Measurements from ENCODE around the gene AUTS2. TPM values are rescaled to one million over a fixed set of nuclear protein-coding genes. Genes with fewer than 3 reads are reported as not detected.
A peak's percentile ranks its signal among the peaks of the same experiment; 100 is the strongest.

AUTS2 gene
- total RNA-seq, 1 donor from 2014 or later = 80.6 TPM

DNA sequence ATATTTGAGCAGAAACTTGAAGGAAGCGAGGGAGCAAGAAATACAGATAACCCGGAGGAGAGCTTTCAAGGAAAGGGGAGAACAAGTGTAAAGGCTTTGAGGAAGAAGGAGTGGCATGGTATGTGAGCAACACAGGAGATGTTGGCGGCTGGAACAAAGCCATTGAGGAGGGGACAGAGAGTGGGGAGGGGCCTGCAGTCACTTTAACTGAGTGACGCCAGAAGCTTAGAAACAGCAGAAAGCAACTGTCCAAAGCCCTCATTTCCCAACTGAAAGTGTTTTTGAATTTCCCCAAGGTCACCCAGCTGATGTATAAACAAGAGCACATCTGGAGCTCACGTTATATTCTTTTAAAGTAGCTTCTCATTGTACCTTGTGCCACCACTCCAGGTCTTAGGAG lies 19.1 kb downstream of the AUTS2 start:
- Mint-ChIP-seq H3K27ac (ENCODE audit: unreplicated experiment) (no peak overlapping the region), H3K36me3 (ENCODE audit: unreplicated experiment) (no peaks in the 10 kb centered on the region), H3K4me1 (ENCODE audit: unreplicated experiment) (peaks cover 31% of the 10 kb centered on the region), H3K27me3 (ENCODE audit: unreplicated experiment) (no peaks in the 10 kb centered on the region), H3K9me3 (ENCODE audit: unreplicated experiment) (no peaks in the 10 kb centered on the region), H3K4me3 (ENCODE audit: unreplicated experiment) (no peak overlapping the region)
- no peak for DNase-seq (ENCODE audit: extremely low spot score, unreplicated experiment)
- no peak for TF ChIP-seq CTCF (IDR thresholded peaks at IDR 0.05)

- Mint-ChIP-seq H3K4me3 (ENCODE audit: unreplicated experiment) (no peak overlapping the region), H3K4me1 (ENCODE audit: unreplicated experiment) (peaks cover 33% of the 10 kb centered on the region), H3K36me3 (ENCODE audit: unreplicated experiment) (no peaks in the 10 kb centered on the region), H3K27ac (ENCODE audit: unreplicated experiment) (no peak overlapping the region), H3K9me3 (ENCODE audit: unreplicated experiment) (no peaks in the 10 kb centered on the region), H3K27me3 (ENCODE audit: unreplicated experiment) (no peaks in the 10 kb centered on the region)
- DNase-seq (ENCODE audit: extremely low spot score, unreplicated experiment) = no peak
- TF ChIP-seq CTCF (IDR thresholded peaks at IDR 0.05) = no peak
These were observed 20.8 kb downstream of the AUTS2 start for GRCh38 chr7:69619054-69619453.

GRCh38 chr7:69619635-69620034 lies 21.4 kb downstream of the AUTS2 start:
- Mint-ChIP-seq H3K4me1 (ENCODE audit: unreplicated experiment) (peaks cover 33% of the 10 kb centered on the region), H3K27ac (ENCODE audit: unreplicated experiment) (peak overlapping the region; percentile 78), H3K36me3 (ENCODE audit: unreplicated experiment) (no peaks in the 10 kb centered on the region), H3K4me3 (ENCODE audit: unreplicated experiment) (no peak overlapping the region), H3K9me3 (ENCODE audit: unreplicated experiment) (no peaks in the 10 kb centered on the region), H3K27me3 (ENCODE audit: unreplicated experiment) (no peaks in the 10 kb centered on the region)
- no peak for TF ChIP-seq CTCF (IDR thresholded peaks at IDR 0.05)
- DNase-seq (ENCODE audit: extremely low spot score, unreplicated experiment) = no peak

DNA sequence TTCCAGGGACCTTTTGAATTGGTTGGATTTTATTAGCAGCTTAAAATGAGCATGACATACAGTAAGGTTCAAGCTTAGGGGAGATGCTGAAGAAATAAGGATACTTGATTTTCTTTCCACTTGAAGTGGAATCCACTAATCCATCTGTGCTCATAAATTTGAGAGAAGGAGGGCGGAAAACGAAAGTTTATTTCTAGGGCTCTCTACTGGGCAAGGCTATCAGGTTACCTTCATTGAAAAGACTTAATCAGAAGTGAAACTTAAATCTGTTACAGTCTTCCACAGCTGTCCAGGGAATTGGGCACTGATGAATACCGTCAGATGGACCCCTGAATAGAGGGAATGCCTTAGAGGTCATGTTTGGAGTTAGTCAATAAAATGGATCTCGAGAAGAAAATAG lies 21.8 kb downstream of the AUTS2 start:
- H3K9me3 Mint-ChIP-seq (ENCODE audit: unreplicated experiment) = no peaks in the 10 kb centered on the region
- no peak for DNase-seq (ENCODE audit: extremely low spot score, unreplicated experiment)
- no peaks in the 10 kb centered on the region for H3K27me3 Mint-ChIP-seq (ENCODE audit: unreplicated experiment)
- peak overlapping the region; percentile 78 for H3K27ac Mint-ChIP-seq (ENCODE audit: unreplicated experiment)
- no peaks in the 10 kb centered on the region for H3K36me3 Mint-ChIP-seq (ENCODE audit: unreplicated experiment)
- TF ChIP-seq CTCF (IDR thresholded peaks at IDR 0.05) = no peak
- H3K4me1 Mint-ChIP-seq (ENCODE audit: unreplicated experiment) = peaks cover 33% of the 10 kb centered on the region
- H3K4me3 Mint-ChIP-seq (ENCODE audit: unreplicated experiment) = peak overlapping the region; percentile 64

- H3K4me1 Mint-ChIP-seq (ENCODE audit: unreplicated experiment) = peaks cover 33% of the 10 kb centered on the region
- H3K4me3 Mint-ChIP-seq (ENCODE audit: unreplicated experiment) = peak overlapping the region; percentile 64
- no peaks in the 10 kb centered on the region for H3K9me3 Mint-ChIP-seq (ENCODE audit: unreplicated experiment)
- peak overlapping the region; percentile 78 for H3K27ac Mint-ChIP-seq (ENCODE audit: unreplicated experiment)
- DNase-seq (ENCODE audit: extremely low spot score, unreplicated experiment) = no peak
- H3K27me3 Mint-ChIP-seq (ENCODE audit: unreplicated experiment) = no peaks in the 10 kb centered on the region
- no peak for TF ChIP-seq CTCF (IDR thresholded peaks at IDR 0.05)
- H3K36me3 Mint-ChIP-seq (ENCODE audit: unreplicated experiment) = no peaks in the 10 kb centered on the region
These were observed 22.4 kb downstream of the AUTS2 start for GRCh38 chr7:69620650-69621049.
